ENCODE results near the gene CSMD2.
"Not testable (repeated sequence)": the region's sequence is repeated elsewhere in the genome, so short reads cannot be mapped to it uniquely, and the experiment has no call there.

Gene CSMD2

DNA sequence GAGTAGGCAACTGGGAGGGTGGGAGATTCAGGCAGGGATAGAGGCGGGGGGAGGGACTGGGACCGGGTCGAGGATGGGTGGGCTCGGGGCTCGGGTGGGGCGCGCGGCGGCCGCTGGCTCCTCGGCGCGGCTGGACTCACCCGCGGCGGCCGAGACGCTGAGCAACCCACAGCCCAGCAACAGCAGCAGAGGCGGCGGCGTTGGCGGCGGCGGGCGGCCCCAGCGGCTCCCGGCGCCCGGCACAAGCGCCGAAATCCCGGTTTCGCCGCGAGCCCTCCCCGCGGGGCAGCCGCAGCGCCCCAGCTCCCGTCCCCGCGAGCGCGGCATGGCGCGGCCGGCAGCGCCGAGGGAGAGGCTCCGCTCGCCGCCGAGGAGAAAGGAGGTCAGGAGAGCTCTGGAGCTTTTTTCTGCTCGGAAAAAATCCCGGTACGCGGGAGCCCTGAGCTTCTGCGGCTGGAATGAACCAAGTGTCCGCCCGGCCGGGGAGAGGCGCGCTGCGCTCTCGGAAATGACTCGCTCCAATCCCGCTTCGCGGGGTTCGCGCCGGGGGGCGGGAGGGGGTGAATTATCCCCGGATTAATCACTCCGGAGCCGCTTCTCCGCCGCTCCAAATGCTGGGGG lies at the start of gene CSMD2:
Gene CSMD2, minus strand, starts transcription at position 460 of the 621 bp plus-strand sequence. Its CDS starts 133 bp downstream, at position 327.
- DNase-seq (ENCODE audit: low read depth in 2 of 2), result no peak

DNA sequence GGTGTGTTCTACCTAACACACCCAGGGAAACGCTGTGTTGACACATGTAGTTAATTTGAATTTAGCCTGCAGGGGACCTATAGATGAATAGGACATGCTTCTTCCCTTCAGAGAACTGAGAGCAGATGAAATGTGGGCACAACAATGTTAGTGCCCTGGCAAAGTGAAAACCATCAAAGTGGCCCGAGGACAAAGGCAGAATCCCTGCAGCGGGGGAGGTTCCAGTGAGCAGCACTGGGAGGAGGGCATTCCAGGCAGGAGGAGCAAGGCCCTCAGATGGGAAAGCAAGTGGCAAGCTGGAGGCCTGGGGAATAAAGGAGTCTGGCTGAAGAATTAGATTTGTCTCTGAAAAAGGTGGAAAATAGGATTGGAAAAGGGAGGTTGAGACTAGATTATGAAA lies 48.9 kb upstream of the CSMD2 start:
- no peak for DNase-seq (ENCODE audit: low read depth in 2 of 2)

DNA sequence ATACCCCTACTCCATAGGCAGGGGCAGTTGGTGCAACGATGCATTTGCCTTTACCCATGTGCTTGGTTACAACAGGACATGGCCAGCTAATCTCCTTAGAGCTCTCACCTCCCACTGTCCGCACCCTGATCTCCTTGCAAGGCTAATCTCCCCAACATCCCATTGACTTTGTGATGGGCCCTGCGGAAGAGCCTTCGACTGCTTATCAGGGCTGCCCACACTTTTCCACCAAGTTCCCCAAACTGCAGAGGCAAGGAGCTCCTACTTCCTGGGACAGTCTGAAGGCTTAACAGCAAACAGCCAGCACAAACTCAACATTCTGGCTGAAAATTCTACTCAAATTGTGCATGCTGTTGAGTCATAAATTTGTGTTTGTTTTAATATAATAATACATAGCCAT lies 47.6 kb upstream of the CSMD2 start:
- DNase-seq (ENCODE audit: low read depth in 2 of 2), result no peak

DNA sequence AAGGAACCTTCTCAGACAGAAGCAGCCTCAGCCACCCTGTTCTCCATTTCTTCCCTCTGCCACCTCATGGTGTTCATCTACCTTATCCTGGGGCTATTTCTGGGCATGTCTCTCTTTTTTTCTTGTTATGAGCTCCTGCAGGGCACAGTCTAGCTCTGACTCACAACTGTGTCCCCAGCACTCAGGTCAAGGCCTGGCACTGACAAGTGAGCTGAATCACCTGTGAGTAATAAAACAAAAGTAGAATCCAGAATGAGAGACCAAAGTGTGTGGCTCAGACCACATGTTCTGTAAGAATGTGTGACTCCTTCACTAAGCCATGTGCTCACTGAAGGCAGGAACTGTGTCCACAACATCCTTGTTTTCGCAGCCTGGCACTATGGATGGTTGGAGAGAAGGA lies 34.9 kb upstream of the CSMD2 start:
- no peak for DNase-seq (ENCODE audit: low read depth in 2 of 2)

DNA sequence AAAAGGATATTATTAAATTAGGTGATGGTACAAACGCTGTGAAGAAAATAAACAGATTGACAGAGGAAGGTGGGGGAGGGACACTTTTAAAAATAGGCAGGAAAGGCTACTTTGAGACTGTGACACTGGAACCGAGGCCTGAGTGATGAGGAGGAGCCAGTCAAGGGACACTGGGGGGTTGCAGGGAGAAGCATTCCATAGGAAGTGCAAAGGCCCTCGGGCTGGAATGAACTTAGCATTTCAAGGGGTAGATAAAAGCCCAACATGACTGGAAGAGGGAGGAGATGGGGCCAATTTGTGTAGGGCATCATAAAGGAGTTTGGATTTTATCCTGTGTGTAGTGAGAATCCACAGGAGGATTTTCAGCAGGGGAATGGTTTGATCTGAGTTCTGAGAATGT lies 27.6 kb upstream of the CSMD2 start:
- no peak for DNase-seq (ENCODE audit: low read depth in 2 of 2)

DNA sequence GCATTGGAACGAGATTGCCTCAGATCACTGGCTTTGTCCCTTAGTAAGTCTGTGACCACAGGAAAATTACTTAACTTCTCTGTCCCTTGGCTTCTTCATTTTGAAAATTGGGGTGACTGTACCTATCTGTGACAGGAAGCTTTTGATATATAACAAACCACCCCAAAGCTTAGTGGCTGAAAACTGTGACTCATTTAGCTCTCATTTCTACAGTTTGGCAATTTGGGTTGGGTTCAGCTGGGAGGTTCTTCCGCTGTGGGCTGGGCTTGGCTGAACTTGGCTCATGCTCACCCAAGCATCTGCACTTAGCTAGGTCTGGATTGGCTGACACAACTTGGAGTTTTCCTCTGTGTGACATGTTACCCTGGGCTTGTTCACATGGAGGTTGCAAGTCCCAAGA lies 25.7 kb upstream of the CSMD2 start:
- DNase-seq (ENCODE audit: low read depth in 2 of 2), result no peak

DNA sequence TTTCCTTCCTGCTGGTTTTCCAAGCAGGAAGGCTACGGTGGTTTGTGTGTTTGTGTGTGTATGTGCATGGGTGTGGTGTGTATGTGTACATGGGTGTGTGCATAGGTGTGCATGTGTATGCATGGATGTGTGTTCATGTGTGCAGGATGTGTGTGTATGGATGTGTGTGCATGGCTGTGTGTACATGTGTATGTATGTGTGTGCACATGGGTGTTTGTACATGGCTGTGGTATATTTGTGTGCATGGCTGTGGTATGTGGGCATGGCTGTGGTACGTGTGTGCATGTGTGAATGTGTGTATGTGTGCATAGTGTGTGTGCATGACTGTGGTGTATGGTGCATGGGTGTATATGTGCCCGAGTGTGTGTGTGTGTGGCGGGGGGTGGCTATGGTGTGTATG lies 24.0 kb upstream of the CSMD2 start:
- DNase-seq (ENCODE audit: low read depth in 2 of 2), result no peak

DNA sequence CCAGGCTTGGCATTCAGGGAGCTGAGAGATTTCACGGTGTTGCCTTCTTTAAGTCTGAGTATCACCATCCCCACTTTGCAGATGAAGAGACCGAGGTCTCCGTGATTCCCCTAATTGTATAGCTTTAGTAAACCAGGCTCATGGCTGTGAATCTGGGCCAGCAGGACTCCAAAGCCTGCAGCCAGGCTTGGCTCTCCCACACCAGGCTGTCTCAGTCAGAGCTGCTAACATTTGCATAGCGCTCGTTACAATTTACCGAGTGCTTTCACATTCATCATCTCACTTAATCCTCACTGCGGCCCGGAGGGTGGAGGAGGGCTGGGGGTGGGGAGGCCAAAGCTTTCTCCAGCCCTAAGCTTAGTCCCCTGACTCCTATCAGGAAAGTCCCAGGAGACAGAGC lies 23.4 kb upstream of the CSMD2 start:
- DNase-seq (ENCODE audit: low read depth in 2 of 2), result no peak

DNA sequence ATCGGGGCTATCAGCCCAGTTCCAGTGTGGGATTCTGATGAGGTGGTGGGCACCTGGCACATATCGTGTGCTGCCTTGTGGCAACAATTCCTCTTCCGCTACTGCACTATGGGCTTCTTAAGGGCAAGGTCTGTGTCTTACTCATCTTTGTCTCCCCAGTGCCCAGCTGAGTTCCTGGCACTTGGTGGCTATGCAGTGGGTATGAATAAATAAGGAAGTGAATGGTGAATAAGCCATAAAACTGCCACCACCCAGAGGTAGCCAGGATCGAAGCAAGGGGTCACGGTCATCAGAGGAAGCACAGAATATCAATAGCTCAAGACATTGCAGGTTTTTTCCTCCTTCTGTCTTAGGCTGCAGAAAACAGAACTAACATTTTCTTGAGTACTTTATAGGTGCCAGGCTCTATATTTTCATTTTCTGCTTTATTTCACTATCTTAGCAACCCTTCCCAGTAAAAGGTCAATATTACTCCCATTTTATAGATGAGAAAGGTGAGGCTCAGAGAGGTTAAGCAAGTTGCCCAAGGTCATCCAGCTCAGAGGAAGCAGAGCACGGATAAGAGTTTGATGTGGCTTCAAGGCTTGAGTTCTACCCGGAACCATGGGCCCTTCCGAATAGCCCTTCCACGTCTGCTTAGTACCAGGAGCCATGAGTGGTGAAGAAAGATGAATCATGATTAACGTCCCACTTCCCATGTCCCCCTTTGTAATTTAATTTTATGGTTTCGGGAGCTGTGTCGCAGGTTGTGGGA lies 21.9 kb upstream of the CSMD2 start:
- DNase-seq (ENCODE audit: low read depth in 2 of 2), result no peak

DNA sequence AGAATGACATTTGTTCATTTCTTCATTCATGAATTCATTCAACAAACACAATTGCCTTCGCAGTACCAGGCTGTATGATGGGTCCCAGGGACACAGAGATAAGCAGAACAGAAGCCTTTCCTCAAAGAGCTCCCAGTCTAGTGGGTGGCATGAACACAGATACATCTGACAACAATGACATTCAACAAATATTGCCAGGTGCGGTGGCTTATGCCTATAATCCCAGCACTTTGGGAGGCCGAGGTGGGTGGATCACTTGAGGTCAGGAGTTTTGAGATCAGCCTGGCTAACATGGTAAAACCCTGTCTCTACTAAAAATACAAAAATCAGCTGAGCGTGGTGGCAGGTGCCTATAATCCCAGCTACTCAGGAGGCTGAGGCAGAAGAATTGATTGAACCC lies 18.4 kb upstream of the CSMD2 start:
- DNase-seq (ENCODE audit: low read depth in 2 of 2), result not testable (repeated sequence)

DNA sequence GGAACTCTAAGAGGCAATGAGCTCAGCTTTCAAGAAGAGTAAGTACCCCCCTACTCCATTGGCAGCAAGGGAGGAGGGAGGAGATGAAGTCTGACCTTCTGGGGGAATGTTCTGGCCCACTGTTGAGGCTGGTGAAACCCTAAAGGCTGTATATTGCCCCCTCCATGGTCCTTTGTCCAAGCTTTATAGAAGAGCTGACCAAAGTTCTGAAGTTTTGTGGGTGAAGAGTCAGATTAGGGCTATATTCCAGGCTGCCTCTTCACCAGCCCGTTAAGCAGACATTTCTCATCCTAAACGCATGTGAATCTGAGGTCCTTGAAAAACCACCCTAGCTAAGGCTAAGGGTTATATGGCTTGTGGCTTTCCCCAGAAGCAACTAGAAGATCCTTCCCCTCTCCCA lies 13.0 kb upstream of the CSMD2 start:
- DNase-seq (ENCODE audit: low read depth in 2 of 2), result no peak

DNA sequence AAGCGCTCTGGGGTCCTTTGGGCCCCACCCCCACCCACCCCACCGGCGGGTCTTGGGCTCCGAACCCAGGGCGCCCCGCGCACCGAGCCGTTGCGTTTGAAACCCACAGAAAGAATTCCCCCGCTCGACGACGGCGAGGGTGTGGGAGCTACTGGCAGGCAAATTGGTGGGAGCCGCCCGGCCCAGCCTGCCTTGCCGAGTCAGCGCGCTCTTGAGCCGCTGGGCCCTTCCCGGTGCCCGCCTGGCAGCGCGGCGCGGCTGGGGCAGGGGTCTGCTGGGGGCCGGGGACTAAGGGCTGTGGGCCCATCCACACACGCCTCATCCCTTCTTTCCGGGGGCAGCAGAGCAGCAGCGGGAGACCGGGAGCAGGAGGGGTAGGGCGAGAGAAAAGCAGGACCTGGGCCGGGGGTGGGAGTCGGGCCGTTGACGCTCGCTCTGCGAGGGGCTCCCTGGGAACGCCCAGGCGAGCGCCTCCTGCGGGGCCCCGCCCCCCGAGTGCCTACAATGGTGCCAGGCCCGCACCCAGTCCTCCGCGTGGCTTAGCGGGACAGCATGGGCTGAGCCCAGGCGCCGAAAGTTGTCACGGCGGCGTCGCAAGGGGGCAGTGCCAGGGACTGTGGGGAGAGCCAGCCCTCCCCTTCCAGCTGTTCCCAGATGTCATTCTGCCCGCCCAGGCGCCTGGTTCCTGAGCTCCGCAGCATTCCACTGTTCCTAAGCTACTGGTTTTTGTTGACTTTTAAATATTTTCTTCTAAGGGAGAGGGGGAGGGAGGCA lies 12.0 kb upstream of the CSMD2 start, which contains the start of gene C1orf94:
Gene C1orf94, plus strand, starts transcription at position 78 of the 774 bp plus-strand sequence. CDS start 883 bp downstream, outside the sequence.
- no peak for DNase-seq (ENCODE audit: low read depth in 2 of 2)

DNA sequence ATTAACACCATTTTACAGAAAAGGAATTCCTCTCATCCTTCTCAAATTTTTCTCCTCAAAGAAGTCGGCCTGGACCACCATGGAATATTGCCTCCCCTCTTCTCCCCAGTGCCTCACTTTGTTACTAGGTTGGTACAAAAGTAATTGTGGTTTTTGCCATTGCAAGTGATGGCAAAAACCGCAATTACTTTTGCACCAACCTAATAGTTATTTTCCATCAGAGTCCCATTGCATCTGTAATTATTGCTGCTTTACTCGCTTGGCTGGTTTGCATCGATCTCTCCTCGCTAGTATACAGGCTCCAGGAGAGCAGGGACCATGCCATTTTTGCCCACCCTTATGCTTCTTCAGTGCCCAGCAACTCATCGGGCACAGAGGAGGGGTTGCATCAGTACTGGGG lies 10.7 kb upstream of the CSMD2 start:
- no peak for DNase-seq (ENCODE audit: low read depth in 2 of 2)

DNA sequence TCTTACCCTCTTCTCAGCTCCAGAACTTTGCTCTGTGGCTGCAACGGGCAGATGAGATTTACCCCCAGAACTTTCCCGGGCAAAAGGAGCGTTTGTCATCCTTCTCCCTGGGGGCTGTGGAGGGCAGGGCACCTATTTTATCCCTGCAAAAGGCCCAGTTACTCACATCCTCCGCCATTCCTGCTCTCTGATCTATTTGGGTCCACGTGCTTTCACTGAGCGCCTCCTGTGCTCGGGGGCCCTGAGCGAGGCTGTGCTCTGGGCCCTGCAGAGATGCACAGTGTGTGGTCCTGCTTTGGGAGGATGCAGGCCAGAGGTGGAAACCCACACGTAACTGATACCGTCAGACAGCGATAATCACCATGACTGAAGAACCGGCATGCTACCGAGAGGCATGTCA lies 2.4 kb upstream of the CSMD2 start:
- DNase-seq (ENCODE audit: low read depth in 2 of 2), result no peak

DNA sequence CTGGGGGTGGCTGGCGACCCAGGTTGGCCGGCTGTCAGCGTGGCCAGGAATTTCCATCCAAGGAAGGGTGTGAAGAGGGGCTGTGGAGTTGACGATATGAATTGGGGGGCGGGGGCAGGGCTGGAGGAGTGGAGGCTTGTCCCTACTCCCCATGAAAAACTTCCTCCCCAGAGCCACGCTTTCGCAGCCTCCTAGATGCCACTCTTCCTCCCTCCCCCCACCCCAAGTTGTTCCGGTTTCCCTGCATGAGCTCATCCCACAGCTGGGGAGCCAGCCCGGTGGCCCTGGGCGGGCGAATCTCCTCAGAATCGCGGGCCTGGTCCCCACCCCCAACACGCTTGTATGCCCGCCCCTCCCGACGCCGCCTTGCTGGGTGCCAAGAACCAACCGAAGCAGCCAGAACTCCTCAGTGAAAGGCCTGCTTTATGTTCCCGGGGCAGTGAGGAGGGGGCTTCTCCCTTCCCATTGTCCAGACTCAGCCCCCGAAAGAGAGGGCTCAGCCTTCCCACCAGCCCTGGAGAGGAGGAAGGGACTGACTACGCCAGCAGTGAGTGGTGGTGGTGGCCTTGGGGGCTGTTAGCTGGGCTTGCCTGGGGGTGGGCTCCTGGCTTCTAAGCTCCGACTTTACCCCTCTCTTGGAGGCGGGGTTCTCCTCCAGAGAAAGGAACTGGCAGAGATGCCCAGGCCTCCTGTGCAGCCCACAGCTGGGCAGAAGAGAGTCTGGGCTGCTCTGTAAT lies 1.8 kb upstream of the CSMD2 start:
- no peak for DNase-seq (ENCODE audit: low read depth in 2 of 2)

DNA sequence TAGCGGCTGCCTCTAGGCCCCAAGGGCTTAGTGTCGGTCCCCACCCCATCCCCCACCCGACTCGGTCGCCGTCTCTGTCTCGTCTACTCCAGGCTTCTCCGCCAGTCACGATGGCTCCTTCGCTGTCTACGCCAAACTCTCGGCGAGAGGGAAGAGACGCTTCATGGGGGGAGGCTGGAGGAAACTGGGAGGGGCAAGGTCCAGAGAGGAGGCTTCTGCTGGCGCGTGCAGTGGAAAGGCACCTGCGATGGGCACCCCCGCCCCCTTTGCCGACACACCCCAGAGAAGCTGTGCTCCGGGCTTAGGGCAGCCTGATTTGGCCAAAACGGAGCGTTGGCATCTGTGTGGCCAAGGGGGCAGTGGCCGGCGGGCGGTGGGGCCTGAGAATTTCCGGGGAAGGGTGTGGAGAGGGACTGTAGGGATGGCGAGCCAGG lies 1.2 kb upstream of the CSMD2 start:
- DNase-seq (ENCODE audit: low read depth in 2 of 2), result no peak

DNA sequence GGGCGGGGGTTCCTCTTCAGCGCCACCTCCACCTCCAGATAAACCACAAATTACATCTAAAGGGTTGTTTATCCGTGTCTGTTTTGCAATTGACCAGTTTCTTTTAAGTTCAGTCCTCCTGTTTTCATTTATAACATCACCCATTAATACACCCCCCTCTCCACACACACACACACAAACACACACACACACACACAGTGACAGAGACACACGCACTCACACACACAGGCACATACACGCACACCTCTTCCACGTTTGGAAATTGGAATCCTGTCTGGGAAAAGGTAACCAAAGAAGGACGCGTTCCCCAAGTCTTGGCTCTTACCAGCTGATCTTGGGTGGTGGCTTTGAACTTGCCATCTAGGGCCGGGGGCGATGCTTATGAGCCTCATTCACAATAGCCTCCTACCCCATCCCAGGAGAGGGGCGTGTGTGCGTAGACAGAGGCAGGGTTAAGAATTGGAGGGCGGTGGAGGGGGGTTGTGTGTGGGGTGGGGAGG lies 442 bp upstream of the CSMD2 start:
- DNase-seq (ENCODE audit: low read depth in 2 of 2), result no peak

DNA sequence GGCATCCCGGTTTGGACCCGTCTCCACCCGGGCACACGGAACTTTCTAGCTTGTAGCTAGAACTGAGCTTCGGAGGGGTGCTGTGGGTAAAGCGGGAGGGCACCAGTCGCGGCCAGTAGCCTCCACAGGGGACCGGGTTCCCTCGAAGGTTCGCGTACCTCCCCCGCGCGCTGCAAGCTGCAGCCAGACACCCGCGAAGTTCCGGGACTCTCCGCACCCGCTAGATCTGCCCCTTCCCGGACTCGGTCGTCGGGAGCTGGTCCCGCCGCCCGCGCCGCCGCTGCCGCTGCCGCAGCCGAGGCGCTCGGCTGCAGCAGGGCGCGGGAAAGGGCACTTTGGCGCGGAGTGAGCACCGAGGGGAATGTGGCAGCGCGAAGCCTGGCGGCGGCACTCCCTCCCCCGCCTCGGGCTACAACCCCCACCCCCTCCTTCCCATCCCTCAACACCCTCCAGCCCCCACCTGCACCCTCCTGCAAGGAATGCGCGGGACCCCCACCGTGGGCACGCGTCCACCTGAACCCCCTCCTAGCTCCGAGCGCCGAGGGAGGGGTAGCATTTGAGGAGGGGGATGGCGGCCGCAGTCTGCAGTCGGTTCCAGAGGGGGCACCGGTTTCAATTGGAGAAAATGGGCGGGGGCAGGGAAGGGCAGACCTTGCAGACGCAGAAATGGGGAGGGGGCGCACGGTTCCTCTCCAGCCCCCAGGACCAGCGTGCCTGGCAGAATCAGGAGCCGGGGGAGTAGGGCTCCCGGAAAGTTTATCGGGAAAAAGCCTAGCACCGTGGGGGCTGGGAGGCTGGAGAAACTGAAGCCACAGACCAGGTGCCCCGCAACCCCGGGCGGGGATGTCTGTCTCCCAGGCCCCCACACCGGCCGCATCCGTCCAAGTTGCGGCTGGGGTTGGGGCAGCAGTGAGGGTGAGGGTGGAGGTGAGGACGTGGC lies 968 bp downstream of the CSMD2 start:
- DNase-seq (ENCODE audit: low read depth in 2 of 2), result no peak

DNA sequence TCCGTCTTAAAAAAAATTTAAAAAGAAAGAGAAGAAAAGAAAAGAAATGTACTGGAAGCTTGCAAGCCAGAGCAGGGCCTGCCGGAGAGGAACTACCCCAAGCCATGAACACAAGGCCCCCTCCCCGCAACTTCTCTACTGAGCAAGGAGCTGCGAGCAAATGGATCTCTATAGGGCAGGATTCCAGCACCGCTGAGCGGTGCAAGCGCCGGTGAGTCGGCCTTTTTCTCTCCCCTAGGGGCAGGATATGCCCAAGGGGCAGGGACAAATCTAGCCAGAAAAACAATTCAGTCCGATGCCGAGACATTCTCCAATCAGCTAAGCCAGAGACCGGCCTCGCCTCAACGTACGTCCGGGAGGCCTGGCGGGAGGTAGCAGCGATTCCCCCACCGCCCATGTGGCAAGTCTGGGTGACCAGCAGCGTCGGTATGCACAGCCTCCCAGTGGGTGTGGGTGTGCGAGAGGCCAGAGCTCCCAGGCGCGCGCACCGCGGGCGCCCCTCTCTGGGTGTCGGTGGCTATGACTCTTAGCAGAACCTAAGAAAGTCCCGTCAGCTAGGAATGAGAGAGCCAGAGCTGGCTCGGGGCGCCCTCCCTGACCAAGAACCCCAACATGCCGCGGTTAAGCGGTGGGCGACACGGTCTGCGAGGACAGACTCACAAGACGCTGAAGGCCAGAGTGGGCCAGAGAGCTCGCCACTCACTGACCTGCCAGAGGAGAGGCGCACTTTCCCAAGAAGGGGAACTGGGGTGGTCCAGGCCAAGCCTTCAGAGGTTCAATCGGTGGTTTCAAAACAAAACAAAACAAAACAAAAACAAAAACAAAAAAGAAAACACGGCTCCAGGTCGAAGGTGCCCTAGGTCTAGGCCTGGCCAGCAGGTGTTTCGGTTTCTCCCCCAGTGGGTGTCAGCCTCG lies 1.9 kb downstream of the CSMD2 start:
- no peak for DNase-seq (ENCODE audit: low read depth in 2 of 2)

DNA sequence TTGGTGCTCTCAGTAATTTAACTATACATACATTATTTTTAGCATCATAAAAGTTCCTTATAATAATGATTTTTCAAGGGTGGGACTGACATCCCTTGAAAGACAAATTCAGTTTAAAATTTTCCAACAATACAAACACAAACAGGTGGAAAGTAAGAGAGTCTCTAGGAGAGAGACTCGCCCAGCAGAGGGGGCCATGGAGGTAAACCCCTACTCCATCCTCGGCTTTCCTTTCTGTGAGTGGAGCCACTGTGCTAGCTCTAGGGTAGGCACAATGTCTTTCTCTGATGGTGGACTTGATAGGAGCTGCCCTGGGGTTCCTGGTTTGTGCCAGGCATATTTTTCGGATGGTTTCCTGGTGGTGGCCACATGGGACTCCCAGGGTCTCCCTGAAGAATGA lies 8.3 kb downstream of the CSMD2 start:
- DNase-seq (ENCODE audit: low read depth in 2 of 2), result no peak
